K562 (cell line): ENCODE data around the gene TEP1. TPM values are rescaled to one million over a fixed set of nuclear protein-coding genes. Genes with fewer than 3 reads are reported as not detected.

Experiments
- ATF1 ChIP-seq, 2 experiments: fragments of 450-650 bp in 1 of 2; IDR thresholded peaks; 2 replicates each; pipeline ENCODE4 v1.6.1; 2016; ENCODE audit warnings: missing compliant biosample characterization in 1 of 2, missing genetic modification characterization in 1 of 2
- BRD4 ChIP-seq: fragments of 200-600 bp; sonication (generic); IDR thresholded peaks from 2 replicates; pipeline ENCODE4 v1.6.1; 2017; ENCODE audit warnings: inconsistent platforms
- EP400 ChIP-seq: fragments of 450-650 bp; IDR thresholded peaks from 2 replicates; pipeline ENCODE4 v1.6.1; 2017; ENCODE audit warnings: antibody characterized with exemption, mild to moderate bottlenecking, moderate library complexity
- FOS ChIP-seq: IDR thresholded peaks from 3 replicates; pipeline ENCODE4 v1.6.1; 2011; ENCODE audit not compliant: insufficient read length; ENCODE audit errors: extremely low read depth
- FOXJ2 ChIP-seq: fragments of 200-800 bp; sonication (Bioruptor generic); IDR thresholded peaks from 2 replicates; pipeline ENCODE4 v1.6.1; 2016; ENCODE audit warnings: missing genetic modification characterization, missing compliant biosample characterization
- HDAC1 ChIP-seq, 2 experiments: fragments of 450-650 bp; IDR thresholded peaks; 2 replicates each; pipeline ENCODE4 v1.6.1; 2016 to 2017; ENCODE audit warnings: inconsistent platforms in 1 of 2, mild to moderate bottlenecking in 1 of 2, moderate library complexity in 1 of 2
- HDAC2 ChIP-seq: fragments of 450-650 bp; IDR thresholded peaks from 2 replicates; pipeline ENCODE4 v1.6.1; 2016; ENCODE audit warnings: mild to moderate bottlenecking
- HMGN3 ChIP-seq: IDR thresholded peaks from 2 replicates; pipeline ENCODE4 v1.6.1; 2011; ENCODE audit warnings: borderline replicate concordance, low read depth, mild to moderate bottlenecking, mixed read lengths, low read length; ENCODE audit not compliant: insufficient read length; ENCODE audit errors: extremely low read depth
- JUND ChIP-seq, 2 experiments: IDR thresholded peaks; 2 replicates in 1 of 2; 3 replicates in 1 of 2; pipeline ENCODE4 v1.6.1; 2011; ENCODE audit warnings: borderline replicate concordance in 2 of 2, low read depth in 2 of 2, low read length in 2 of 2, improper control_type of control experiment in 1 of 2, missing biosample characterization in 1 of 2, missing genetic modification characterization in 1 of 2, missing genetic modification reagents in 1 of 2
- LCOR ChIP-seq: sonication (generic); formaldehyde crosslinking; IDR thresholded peaks from 2 replicates; pipeline ENCODE4 v1.8.0; 2022; ENCODE audit warnings: mild to moderate bottlenecking, missing genetic modification reagents
- MAZ ChIP-seq, 2 experiments: fragments of 450-650 bp in 1 of 2; sonication (generic) in 1 of 2; formaldehyde crosslinking; IDR thresholded peaks in 1 of 2; conservative IDR thresholded peaks in 1 of 2; 2 replicates each; pipeline versions ENCODE4 v1.4.0 to v1.5.0; 2020; ENCODE audit warnings: mild to moderate bottlenecking in 1 of 2, missing genetic modification reagents in 1 of 2
- MTF1 ChIP-seq: fragments of 250-450 bp; sonication (Bioruptor Pico); IDR thresholded peaks from 2 replicates; pipeline ENCODE4 v1.9.0; 2021; ENCODE audit warnings: moderate library complexity, mild to moderate bottlenecking, inconsistent platforms, borderline replicate concordance
- PHF20 ChIP-seq: fragments of 450-650 bp; IDR thresholded peaks from 2 replicates; pipeline ENCODE4 v1.6.1; 2018; ENCODE audit not compliant: partially characterized antibody
- POLR2A ChIP-seq: fragments of 450-650 bp; conservative IDR thresholded peaks from 2 replicates; pipeline ENCODE4 v1.6.1; 2016
- POLR2G ChIP-seq: fragments of 200-400 bp; formaldehyde crosslinking; IDR thresholded peaks from 2 replicates; pipeline ENCODE4 v1.6.1; 2017; ENCODE audit warnings: low read depth, mild to moderate bottlenecking, antibody characterized with exemption, low read length, moderate library complexity
- PYGO2 ChIP-seq: fragments of 450-650 bp; IDR thresholded peaks from 2 replicates; pipeline ENCODE4 v1.6.1; 2016; ENCODE audit warnings: mild to moderate bottlenecking, missing genetic modification characterization, moderate library complexity, missing compliant biosample characterization
- RAD51 ChIP-seq: fragments of 450-650 bp; IDR thresholded peaks from 2 replicates; pipeline ENCODE4 v1.7.1; 2016; ENCODE audit warnings: low read depth, mild to moderate bottlenecking, borderline replicate concordance
- RCOR1 ChIP-seq, 2 experiments: IDR thresholded peaks; 2 replicates each; pipeline ENCODE4 v1.6.1; 2012; ENCODE audit warnings: low read depth in 2 of 2, low read length in 2 of 2, borderline replicate concordance in 1 of 2, improper control_type of control experiment in 1 of 2
- RUNX1 ChIP-seq: sonication (generic); IDR thresholded peaks from 2 replicates; pipeline ENCODE4 v1.6.1; 2016; ENCODE audit warnings: antibody characterized with exemption, low read depth
- SIN3A ChIP-seq, 2 experiments: fragments of 150-350 bp in 1 of 2; IDR thresholded peaks; 2 replicates each; pipeline ENCODE4 v1.6.1; 2011 to 2016; ENCODE audit warnings: borderline replicate concordance in 2 of 2, low read depth in 2 of 2, low read length in 2 of 2, mild to moderate bottlenecking in 2 of 2, moderate library complexity in 2 of 2; ENCODE audit not compliant: control insufficient read depth in 1 of 2
- ZBTB7A ChIP-seq: IDR thresholded peaks from 2 replicates; pipeline ENCODE4 v1.6.1; 2011; ENCODE audit warnings: low read depth, mild to moderate bottlenecking, low read length, moderate library complexity, borderline replicate concordance; ENCODE audit not compliant: control insufficient read depth
- ZNF143 ChIP-seq: sonication (generic); formaldehyde crosslinking; IDR thresholded peaks from 2 replicates; pipeline ENCODE4 v1.9.0; 2022; ENCODE audit warnings: mild to moderate bottlenecking, missing genetic modification reagents
- ZSCAN29 ChIP-seq: fragments of 450-650 bp; IDR thresholded peaks from 2 replicates; pipeline ENCODE4 v1.6.1; 2017
- polyA plus RNA-seq, 8 experiments: library from polyadenylated mRNA; depleted of rRNA in 4 of 8; stranded (reverse) in 5 of 8; unstranded in 3 of 8; fragments of >200 nt; fragmentation: Nextera tagmentation in 2 of 8; fragmentation: Illumina TruSeq in 1 of 8; extraction: Ambion mirVana in 2 of 8; extraction: Trizol in 1 of 8; gene quantifications; 2 replicates each; pipeline versions ENCODE4 v1.2.1 to v1.2.3, GENCODE V29; 2011 to 2014; ENCODE audit warnings: inconsistent platforms in 1 of 8, missing spikeins in 1 of 8
- total RNA-seq, 7 experiments: library from RNA; depleted of rRNA in 6 of 7; stranded (reverse); fragments of >200 nt in 6 of 7; fragmentation: Illumina TruSeq in 2 of 7; extraction: Trizol in 2 of 7; gene quantifications; 2 replicates each; pipeline versions ENCODE4 v1.2.1 to v1.2.3, GENCODE V29; 2011 to 2021; ENCODE audit warnings: low replicate concordance in 1 of 7
- TF ChIP-seq, protein P1 (sequence below): sonication (generic); formaldehyde crosslinking; IDR thresholded peaks from 2 replicates; pipeline ENCODE4 v1.8.0; 2022; ENCODE audit warnings: mild to moderate bottlenecking, missing genetic modification reagents
- TF ChIP-seq, protein P2 (sequence below): fragments of 250-450 bp; sonication (Bioruptor Pico); IDR thresholded peaks from 2 replicates; pipeline ENCODE4 v1.5.0; 2021

TEP1 gene
- total and polyA plus RNA-seq, 9 of the 15 experiments (the other 6 are each of a cell fraction or from before 2014, with no cell fraction given), result 1.0 to 12.2 (median 7.1) TPM

DNA sequence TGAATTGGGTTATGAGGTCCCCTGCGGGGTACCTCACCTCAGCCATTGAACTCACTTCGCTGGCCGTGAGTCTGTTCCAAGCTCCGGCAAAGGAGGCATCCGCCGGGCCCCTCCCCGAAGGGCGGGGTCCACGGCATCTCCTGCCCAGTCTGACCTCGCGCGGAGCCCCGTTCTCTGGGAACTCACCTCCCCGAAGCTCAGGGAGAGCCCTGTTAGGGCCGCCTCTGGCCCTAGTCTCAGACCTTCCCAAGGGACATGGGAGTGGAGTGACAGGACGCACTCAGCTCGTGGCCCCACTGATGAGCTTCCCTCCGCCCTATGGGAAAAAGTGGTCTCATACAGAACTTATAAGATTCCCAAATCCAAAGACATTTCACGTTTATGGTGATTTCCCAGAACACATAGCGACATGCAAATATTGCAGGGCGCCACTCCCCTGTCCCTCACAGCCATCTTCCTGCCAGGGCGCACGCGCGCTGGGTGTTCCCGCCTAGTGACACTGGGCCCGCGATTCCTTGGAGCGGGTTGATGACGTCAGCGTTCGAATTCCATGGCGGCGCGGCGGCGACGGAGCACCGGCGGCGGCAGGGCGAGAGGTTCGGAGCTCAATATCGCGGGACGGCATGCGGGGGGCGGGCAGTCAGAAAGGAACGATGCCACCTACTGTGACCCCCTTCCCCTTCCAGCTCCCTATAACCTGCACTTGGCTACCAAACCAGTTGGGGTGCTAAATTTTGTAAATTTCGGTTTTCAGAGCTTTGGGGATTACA, 70.0 kb downstream of the TEP1 start, which contains the start of gene PARP2 (continued):
- TF ChIP-seq RCOR1 (IDR thresholded peaks at IDR 0.05; ENCODE audit: borderline replicate concordance in 1 of 2, low read depth in 2 of 2, low read length in 2 of 2) (0 out of 4 replicates have a peak, but pooled peaks of 1 of the 2 experiments have one; percentile 22), MAZ (CRISPR knock-in tag; conservative IDR thresholded peaks at IDR 0.05 in 1 of 2, IDR thresholded peaks at IDR 0.05 in 1 of 2) (peak in 1 of 2 experiments; percentile 72), HDAC2 (no peak), PYGO2 (no peak), FOXJ2 (tag) (0 out of 2 replicates have a peak, but pooled peaks have one; percentile 62), ZNF143 (CRISPR knock-in tag) (peak; percentile 95), RAD51 (no peak), JUND (IDR thresholded peaks at IDR 0.05; ENCODE audit: borderline replicate concordance, low read depth, low read length) (peak; percentile 92), JUND (tag; IDR thresholded peaks at IDR 0.05; ENCODE audit: borderline replicate concordance, low read depth, low read length) (peak; percentile 88; the same call in 2 of the 3 replicates), POLR2G (peak; percentile 85), FOS (no peak), HDAC1 (IDR thresholded peaks at IDR 0.05) (peak in 1 of 2 experiments; percentile 45; a peak in 1 of 4 replicates), ATF1 (CRISPR knock-in tag; IDR thresholded peaks at IDR 0.05) (peak; percentile 76), ATF1 (tag; IDR thresholded peaks at IDR 0.05) (peak; percentile 98), EP400 (peak; percentile 72), HMGN3 (no peak), BRD4 (no peak), LCOR (CRISPR knock-in tag) (no peak), PHF20 (peak; percentile 73), ZSCAN29 (no peak), MTF1 (CRISPR knock-in tag) (no peak), POLR2A (peak; percentile 97), ZBTB7A (peak; percentile 58), SIN3A (IDR thresholded peaks at IDR 0.05; ENCODE audit: borderline replicate concordance in 2 of 2, control insufficient read depth in 1 of 2, low read depth in 2 of 2, low read length in 2 of 2) (peak in 1 of 2 experiments; percentile 49; a peak in 1 of 4 replicates), RUNX1 (no peak)
- TF ChIP-seq, protein P1, sequence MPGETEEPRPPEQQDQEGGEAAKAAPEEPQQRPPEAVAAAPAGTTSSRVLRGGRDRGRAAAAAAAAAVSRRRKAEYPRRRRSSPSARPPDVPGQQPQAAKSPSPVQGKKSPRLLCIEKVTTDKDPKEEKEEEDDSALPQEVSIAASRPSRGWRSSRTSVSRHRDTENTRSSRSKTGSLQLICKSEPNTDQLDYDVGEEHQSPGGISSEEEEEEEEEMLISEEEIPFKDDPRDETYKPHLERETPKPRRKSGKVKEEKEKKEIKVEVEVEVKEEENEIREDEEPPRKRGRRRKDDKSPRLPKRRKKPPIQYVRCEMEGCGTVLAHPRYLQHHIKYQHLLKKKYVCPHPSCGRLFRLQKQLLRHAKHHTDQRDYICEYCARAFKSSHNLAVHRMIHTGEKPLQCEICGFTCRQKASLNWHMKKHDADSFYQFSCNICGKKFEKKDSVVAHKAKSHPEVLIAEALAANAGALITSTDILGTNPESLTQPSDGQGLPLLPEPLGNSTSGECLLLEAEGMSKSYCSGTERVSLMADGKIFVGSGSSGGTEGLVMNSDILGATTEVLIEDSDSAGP (CRISPR knock-in tag), result no peak
- TF ChIP-seq, protein P2, sequence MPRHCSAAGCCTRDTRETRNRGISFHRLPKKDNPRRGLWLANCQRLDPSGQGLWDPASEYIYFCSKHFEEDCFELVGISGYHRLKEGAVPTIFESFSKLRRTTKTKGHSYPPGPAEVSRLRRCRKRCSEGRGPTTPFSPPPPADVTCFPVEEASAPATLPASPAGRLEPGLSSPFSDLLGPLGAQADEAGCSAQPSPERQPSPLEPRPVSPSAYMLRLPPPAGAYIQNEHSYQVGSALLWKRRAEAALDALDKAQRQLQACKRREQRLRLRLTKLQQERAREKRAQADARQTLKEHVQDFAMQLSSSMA (CRISPR knock-in tag), result no peak
